Kidney (tissue), 14 donors: ENCODE results near the gene PLD1. TPM values are rescaled to one million over a fixed set of nuclear protein-coding genes. Genes with fewer than 3 reads are reported as not detected.

ENCODE experiments used
- DNase-seq, 5 donors: peaks; one replicate each; pipeline ENCODE4 v3.0.0-alpha.2; 2013 to 2020
- FAIRE-seq: peaks from 2 replicates; lab custom pipeline; 2012; peaks lifted over from hg19 to GRCh38; lab: Jason Lieb, UNC
- H3K27ac ChIP-seq, 2 donors: one replicate each; pipeline ENCODE4 v1.7.0; 2013; ENCODE audit warnings: low read depth in 2 of 2, low read length in 2 of 2, inconsistent platforms in 1 of 2
- H3K27me3 ChIP-seq: one replicate; pipeline ENCODE4 v1.7.1; 2013; ENCODE audit warnings: low read length, inconsistent platforms; ENCODE audit not compliant: control insufficient read depth, insufficient read depth
- H3K36me3 ChIP-seq, 3 donors: one replicate each; pipeline versions ENCODE4 v1.7.0 to v1.7.1; 2013; ENCODE audit warnings: low read length in 3 of 3, control low read depth in 1 of 3, inconsistent platforms in 1 of 3; ENCODE audit not compliant: insufficient read depth in 3 of 3, control insufficient read depth in 2 of 3
- H3K4me1 ChIP-seq, 3 donors: one replicate each; pipeline versions ENCODE4 v1.7.0 to v1.7.1; 2013; ENCODE audit warnings: low read length in 3 of 3, inconsistent platforms in 1 of 3, low read depth in 1 of 3; ENCODE audit not compliant: control insufficient read depth in 2 of 3, insufficient read depth in 2 of 3
- H3K4me3 ChIP-seq, 3 donors: one replicate each; pipeline versions ENCODE4 v1.7.0 to v1.8.1; 2013; ENCODE audit warnings: low read length in 3 of 3, control low read depth in 1 of 3, inconsistent platforms in 1 of 3
- H3K9ac ChIP-seq, 3 donors: one replicate each; pipeline versions ENCODE4 v1.7.0 to v1.7.1; 2013; ENCODE audit warnings: low read length in 3 of 3, control low read depth in 1 of 3, inconsistent platforms in 1 of 3
- H3K9me3 ChIP-seq, 3 donors: one replicate each; pipeline versions ENCODE4 v1.7.0 to v1.7.1; 2013; ENCODE audit warnings: low read length in 3 of 3, control low read depth in 1 of 3, inconsistent platforms in 1 of 3; ENCODE audit not compliant: control insufficient read depth in 2 of 3, insufficient read depth in 1 of 3
- intact Hi-C: fragments of 100-400 bp; cut with DNase I; formaldehyde crosslinking; loops from one replicate; pipeline ENCODE4 v1.11.1; 2022
- polyA plus RNA-seq: library from polyadenylated mRNA; stranded (reverse); fragments of 350-450 nt; fragmentation: Illumina TruSeq; extraction: RNeasy Lipid Tissue Mini Kit (QIAGEN cat#74804); gene quantifications from one replicate; pipeline ENCODE4 v1.2.3, GENCODE V29; 2014; ENCODE audit warnings: low read depth, low replicate concordance; ENCODE audit not compliant: insufficient read depth
- total RNA-seq: library from RNA; stranded (reverse); fragmentation: NEBNext Ultra II Directional; extraction: Animal tissue kit (Norgen Biotek cat#: 25700); gene quantifications from one replicate; pipeline ENCODE4 v1.2.1, GENCODE V29; 2021
- TF ChIP-seq, protein P1 (sequence below): IDR thresholded peaks from 3 replicates; pipeline ENCODE4 v1.5.1; 2012; ENCODE audit warnings: mild to moderate bottlenecking, moderate library complexity, borderline replicate concordance; ENCODE audit not compliant: insufficient read depth; ENCODE audit errors: extremely low read depth
- donor health status: control.
- donor health status: control.
- donor health status: control.
- donor health status: control.
- donor health status: control.
- donor health status: DM: yes; HTN: yes; CAD: no.
- donor health status: Normal renal cell carcinoma (clear cell type).

The PLD1 gene
- total and polyA plus RNA-seq, 2 donors from 2014 or later, result 11.2 to 24.3 TPM

DNA sequence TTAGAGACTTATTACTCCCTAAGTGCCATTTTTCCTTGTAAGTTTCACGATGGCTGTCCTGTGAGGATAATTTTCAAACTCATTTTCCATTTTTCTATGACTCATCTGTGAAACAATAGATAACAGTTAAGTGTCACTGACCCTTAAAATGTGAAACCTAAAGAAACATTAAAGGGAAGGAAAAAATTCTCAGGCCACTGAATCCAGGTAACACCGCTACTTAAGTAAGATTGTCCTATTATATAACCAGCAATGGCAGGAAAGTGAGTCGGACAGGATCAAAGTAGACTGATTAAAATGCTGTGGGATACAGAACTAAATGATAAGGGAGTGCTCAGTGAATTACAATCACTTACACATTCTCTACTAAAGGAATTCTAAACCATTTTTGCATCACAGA is 12.4 kb downstream of the PLD1 start:
- Histone ChIP-seq H3K36me3 (no peaks in the 10 kb centered on the region), H3K9me3 (no peaks in the 10 kb centered on the region), H3K27ac (no peak overlapping the region), H3K9ac (no peak overlapping the region), H3K4me1 (no peaks in the 10 kb centered on the region), H3K4me3 (no peak overlapping the region), H3K27me3 (no peaks in the 10 kb centered on the region)
- intact Hi-C loops, result no loop called here
- FAIRE-seq (no peak), DNase-seq (no peak)
- TF ChIP-seq, protein P1, sequence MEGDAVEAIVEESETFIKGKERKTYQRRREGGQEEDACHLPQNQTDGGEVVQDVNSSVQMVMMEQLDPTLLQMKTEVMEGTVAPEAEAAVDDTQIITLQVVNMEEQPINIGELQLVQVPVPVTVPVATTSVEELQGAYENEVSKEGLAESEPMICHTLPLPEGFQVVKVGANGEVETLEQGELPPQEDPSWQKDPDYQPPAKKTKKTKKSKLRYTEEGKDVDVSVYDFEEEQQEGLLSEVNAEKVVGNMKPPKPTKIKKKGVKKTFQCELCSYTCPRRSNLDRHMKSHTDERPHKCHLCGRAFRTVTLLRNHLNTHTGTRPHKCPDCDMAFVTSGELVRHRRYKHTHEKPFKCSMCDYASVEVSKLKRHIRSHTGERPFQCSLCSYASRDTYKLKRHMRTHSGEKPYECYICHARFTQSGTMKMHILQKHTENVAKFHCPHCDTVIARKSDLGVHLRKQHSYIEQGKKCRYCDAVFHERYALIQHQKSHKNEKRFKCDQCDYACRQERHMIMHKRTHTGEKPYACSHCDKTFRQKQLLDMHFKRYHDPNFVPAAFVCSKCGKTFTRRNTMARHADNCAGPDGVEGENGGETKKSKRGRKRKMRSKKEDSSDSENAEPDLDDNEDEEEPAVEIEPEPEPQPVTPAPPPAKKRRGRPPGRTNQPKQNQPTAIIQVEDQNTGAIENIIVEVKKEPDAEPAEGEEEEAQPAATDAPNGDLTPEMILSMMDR, result no peak

DNA sequence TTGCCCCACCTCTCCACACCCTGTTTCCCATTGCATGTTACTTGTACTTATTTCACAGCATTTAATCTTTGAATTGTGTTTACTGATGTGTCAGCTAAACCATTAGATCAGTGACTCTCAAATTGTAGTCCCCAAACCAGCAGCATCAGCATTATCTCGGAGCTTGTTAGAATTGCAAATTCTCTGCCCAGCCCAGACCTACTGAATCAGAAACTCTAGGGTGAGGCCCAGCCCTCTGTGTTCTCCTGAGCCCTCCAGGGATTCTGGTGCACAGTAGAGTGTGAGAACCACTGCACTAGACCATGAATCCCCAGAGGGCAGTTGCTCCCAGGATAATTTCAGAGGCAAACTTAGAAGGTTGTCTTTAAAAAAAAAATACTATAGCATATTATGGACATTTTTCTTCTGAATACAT is 13.0 kb downstream of the PLD1 start:
- Histone ChIP-seq H3K27ac (no peak overlapping the region), H3K9ac (no peak overlapping the region), H3K4me3 (no peak overlapping the region), H3K9me3 (no peaks in the 10 kb centered on the region), H3K36me3 (no peaks in the 10 kb centered on the region), H3K27me3 (no peaks in the 10 kb centered on the region), H3K4me1 (no peaks in the 10 kb centered on the region)
- FAIRE-seq, result no peak
- TF ChIP-seq, protein P1, result no peak
- intact Hi-C loops, result no loop called here
- DNase-seq, result no peak

DNA sequence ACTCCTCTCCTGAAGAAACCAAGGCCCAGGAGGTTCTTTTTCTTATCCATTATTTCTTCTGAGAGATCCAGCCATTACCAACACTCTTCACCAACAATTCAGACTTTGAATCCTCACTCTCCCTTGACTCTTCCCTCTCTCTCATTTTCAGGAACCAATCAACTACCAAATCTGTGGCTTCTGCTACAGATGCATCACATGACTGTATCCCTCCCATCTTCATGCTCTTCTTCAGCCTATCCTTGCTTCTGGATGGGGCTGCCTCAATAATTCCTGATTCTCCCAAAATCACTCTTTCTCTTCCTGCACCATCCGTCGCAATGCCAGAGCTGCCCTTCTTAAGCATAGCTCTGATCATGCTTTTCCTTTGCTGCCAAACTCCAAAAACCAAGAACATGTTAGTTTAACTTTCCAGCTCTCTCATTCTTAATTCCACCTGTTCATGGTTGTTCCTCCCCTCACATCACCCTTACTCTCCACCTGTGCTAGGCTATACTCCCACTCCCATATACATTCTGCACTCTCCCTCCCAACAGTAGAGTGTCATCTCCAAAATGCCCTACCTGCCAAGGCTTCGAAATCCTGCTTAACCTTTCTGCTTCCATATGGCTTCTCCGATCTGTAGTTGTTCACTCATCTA is 13.5 kb downstream of the PLD1 start:
- Histone ChIP-seq H3K9me3 (no peaks in the 10 kb centered on the region), H3K4me3 (no peak overlapping the region), H3K36me3 (no peaks in the 10 kb centered on the region), H3K27ac (no peak overlapping the region), H3K27me3 (no peaks in the 10 kb centered on the region), H3K9ac (no peak overlapping the region), H3K4me1 (no peaks in the 10 kb centered on the region)
- intact Hi-C loops, result no loop called here
- TF ChIP-seq, protein P1, result no peak
- FAIRE-seq, result no peak
- DNase-seq, result no peak

DNA sequence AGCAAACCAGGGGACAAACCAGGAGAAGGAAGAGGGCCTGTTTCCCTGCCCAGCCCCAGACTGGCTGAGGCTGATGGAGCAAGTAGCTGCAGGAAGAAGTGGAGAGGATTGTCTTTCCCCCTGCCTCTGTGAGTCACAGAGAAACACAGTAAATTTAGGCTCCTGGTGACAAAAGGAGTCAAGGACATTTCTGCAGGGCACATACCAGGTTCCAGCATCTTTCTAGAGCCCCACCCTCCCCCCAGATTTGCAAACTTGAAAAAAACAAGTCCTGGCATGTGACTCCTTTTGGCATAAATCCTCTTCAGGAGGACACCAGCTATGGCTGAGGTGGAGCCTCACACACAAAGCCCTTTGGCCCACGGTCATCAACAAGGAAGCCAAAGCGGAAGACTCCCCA is 17.8 kb downstream of the PLD1 start:
- Histone ChIP-seq H3K27me3 (no peaks in the 10 kb centered on the region), H3K9me3 (no peaks in the 10 kb centered on the region), H3K27ac (no peak overlapping the region), H3K9ac (no peak overlapping the region), H3K4me3 (no peak overlapping the region), H3K36me3 (no peaks in the 10 kb centered on the region), H3K4me1 (no peaks in the 10 kb centered on the region)
- intact Hi-C loops, result no loop called here
- no peak for DNase-seq
- TF ChIP-seq, protein P1, result no peak
- no peak for FAIRE-seq
